Measurements from ENCODE around the gene RETREG2.

DNA sequence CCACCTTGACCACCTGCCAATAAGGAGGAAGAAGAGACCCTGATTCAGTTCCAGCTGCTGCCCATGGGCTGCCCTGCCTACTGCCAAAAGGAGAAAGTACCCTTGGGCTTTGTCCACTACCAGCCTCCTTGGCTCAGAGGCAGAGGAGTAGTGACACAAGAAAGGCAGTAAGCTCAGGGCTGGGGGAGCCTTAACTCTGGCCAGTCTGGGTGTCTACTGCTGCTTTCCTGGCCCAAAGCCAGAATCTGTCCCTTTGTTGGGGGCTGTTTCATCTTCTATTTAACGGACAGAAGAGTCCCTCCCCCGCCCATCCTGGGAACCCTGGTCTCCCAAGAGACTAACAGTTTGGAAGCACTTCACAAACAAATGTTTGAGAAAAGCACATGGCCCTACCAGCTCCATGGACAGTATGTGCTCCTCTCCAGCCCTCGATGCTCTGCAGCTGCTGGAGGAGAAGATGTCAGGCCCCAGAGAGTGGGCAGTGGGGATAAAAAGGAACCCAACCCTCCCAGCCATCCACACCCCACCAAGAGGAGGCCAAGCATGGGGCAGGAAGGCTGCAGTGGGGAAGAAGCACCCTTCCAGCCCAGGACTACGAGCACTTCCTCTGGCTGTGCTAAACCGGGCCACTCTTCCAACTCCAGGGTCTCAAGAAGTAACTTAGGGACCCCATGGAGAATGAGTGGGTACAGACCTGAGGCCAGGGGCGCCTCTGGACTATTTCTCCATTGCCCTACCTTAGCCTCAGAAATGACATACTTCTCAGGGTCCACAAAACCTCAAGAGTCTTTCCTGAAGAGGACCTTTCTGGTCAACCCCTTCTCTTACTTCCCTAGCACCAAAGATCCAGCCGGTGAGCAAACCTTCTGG is 50.2 kb downstream of the RETREG2 start:
- TF ChIP-seq EZH2phosphoT487 (IDR thresholded peaks at IDR 0.05; ENCODE audit: low read length) (no peak), EZH2 (optimal IDR thresholded peaks at IDR 0.05; ENCODE audit: low read depth, low read length) (no peak)
- TF ChIP-seq, protein P1, sequence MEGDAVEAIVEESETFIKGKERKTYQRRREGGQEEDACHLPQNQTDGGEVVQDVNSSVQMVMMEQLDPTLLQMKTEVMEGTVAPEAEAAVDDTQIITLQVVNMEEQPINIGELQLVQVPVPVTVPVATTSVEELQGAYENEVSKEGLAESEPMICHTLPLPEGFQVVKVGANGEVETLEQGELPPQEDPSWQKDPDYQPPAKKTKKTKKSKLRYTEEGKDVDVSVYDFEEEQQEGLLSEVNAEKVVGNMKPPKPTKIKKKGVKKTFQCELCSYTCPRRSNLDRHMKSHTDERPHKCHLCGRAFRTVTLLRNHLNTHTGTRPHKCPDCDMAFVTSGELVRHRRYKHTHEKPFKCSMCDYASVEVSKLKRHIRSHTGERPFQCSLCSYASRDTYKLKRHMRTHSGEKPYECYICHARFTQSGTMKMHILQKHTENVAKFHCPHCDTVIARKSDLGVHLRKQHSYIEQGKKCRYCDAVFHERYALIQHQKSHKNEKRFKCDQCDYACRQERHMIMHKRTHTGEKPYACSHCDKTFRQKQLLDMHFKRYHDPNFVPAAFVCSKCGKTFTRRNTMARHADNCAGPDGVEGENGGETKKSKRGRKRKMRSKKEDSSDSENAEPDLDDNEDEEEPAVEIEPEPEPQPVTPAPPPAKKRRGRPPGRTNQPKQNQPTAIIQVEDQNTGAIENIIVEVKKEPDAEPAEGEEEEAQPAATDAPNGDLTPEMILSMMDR (IDR thresholded peaks at IDR 0.05; ENCODE audit: low read length): no peak

All from MM.1S (cell line).